Esophagus squamous epithelium (tissue), 4 donors: ENCODE data around the gene EZH2.

Source experiments
- POLR2A ChIP-seq, 4 donors: fragments of 450-650 bp; IDR thresholded peaks; one replicate each; pipeline ENCODE4 v1.6.1; 2017; ENCODE audit warnings: antibody characterized with exemption in 4 of 4, mild to moderate bottlenecking in 4 of 4, moderate library complexity in 3 of 4
- TF ChIP-seq, protein P1 (sequence below), 6 experiments: fragments of 450-650 bp in 4 of 6; fragments of 200-600 bp in 2 of 6; sonication (generic) in 2 of 6; IDR thresholded peaks; one replicate each; pipeline ENCODE4 v1.5.1; 2016 to 2019; ENCODE audit warnings: antibody characterized with exemption in 6 of 6, mild to moderate bottlenecking in 4 of 6, moderate library complexity in 4 of 6

DNA sequence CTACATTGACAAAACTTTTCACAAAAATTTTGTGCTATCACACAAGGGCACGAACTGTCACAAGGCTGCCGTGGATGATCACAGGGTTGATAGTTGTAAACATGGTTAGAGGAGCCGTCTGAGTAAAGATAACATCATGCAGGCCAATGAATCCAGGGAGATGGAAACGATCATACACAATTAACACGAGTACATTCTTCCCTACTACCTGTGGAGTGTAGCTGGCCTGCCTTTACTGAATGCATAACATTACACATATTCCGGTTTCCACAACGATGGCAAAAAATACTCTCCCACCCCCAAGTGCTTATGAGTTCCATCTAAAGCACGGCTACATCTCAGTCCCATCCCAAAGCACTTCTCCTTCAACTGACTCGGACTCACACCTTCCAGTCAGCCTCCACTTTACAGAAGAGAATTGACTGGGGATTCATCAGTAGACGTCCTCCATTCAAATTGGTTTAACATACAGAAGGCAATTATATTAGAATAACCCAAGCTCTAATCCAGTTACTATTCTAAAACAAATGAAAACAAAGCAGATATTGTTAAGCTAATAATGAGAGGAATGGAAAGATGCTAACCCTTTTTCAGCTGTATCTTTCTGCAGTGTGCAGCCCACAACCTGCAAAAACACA is 69.0 kb downstream of the EZH2 start:
- TF ChIP-seq POLR2A (IDR thresholded peaks at IDR 0.05) = no peak
- TF ChIP-seq, protein P1, sequence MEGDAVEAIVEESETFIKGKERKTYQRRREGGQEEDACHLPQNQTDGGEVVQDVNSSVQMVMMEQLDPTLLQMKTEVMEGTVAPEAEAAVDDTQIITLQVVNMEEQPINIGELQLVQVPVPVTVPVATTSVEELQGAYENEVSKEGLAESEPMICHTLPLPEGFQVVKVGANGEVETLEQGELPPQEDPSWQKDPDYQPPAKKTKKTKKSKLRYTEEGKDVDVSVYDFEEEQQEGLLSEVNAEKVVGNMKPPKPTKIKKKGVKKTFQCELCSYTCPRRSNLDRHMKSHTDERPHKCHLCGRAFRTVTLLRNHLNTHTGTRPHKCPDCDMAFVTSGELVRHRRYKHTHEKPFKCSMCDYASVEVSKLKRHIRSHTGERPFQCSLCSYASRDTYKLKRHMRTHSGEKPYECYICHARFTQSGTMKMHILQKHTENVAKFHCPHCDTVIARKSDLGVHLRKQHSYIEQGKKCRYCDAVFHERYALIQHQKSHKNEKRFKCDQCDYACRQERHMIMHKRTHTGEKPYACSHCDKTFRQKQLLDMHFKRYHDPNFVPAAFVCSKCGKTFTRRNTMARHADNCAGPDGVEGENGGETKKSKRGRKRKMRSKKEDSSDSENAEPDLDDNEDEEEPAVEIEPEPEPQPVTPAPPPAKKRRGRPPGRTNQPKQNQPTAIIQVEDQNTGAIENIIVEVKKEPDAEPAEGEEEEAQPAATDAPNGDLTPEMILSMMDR (IDR thresholded peaks at IDR 0.05) = no peak
